ENCODE results near the gene LRRC1.

LRRC1 gene

GRCh38 chr6:53924277-53924676 lies 129.5 kb downstream of the LRRC1 start:
- no peak for TF ChIP-seq CTCF (conservative IDR thresholded peaks at IDR 0.05)
- TF ChIP-seq ZFX (IDR thresholded peaks at IDR 0.05), result no peak

GRCh38 chr6:53924821-53925422 lies 130.1 kb downstream of the LRRC1 start:
- no peak overlapping the region for H3K27ac ChIP-seq
- TF ChIP-seq ZFX (IDR thresholded peaks at IDR 0.05), result no peak
- TF ChIP-seq CTCF (conservative IDR thresholded peaks at IDR 0.05), result no peak

More at GRCh38 chr6:53924277-53924676, 129.5 kb downstream of the LRRC1 start:
- no peak overlapping the region for H3K27ac ChIP-seq

GRCh38 chr6:53925891-53926290 lies 131.1 kb downstream of the LRRC1 start:
- H3K27ac ChIP-seq, result no peak overlapping the region
- TF ChIP-seq ZFX (IDR thresholded peaks at IDR 0.05), result no peak

- H3K27ac ChIP-seq, result no peak overlapping the region
- TF ChIP-seq CTCF (conservative IDR thresholded peaks at IDR 0.05), result no peak
- TF ChIP-seq ZFX (IDR thresholded peaks at IDR 0.05), result no peak
These were observed 131.7 kb downstream of the LRRC1 start for GRCh38 chr6:53926505-53926904.

- TF ChIP-seq CTCF (conservative IDR thresholded peaks at IDR 0.05) (no peak), ZFX (IDR thresholded peaks at IDR 0.05) (no peak)
- H3K27ac ChIP-seq, result no peak overlapping the region
These were observed 133.8 kb downstream of the LRRC1 start for GRCh38 chr6:53928641-53929040.

GRCh38 chr6:53929041-53929820 lies 134.4 kb downstream of the LRRC1 start:
- H3K27ac ChIP-seq, result no peak overlapping the region
- TF ChIP-seq CTCF (conservative IDR thresholded peaks at IDR 0.05) (no peak), ZFX (IDR thresholded peaks at IDR 0.05) (no peak)

GRCh38 chr6:53929821-53930120 lies 135.0 kb downstream of the LRRC1 start:
- TF ChIP-seq ZFX (IDR thresholded peaks at IDR 0.05) (no peak), CTCF (conservative IDR thresholded peaks at IDR 0.05) (no peak)
- no peak overlapping the region for H3K27ac ChIP-seq

GRCh38 chr6:53930330-53930729 lies 135.5 kb downstream of the LRRC1 start:
- TF ChIP-seq ZFX (IDR thresholded peaks at IDR 0.05), result no peak
- TF ChIP-seq CTCF (conservative IDR thresholded peaks at IDR 0.05), result no peak
- no peak overlapping the region for H3K27ac ChIP-seq

Data from C4-2B (cell line).